NCI-H1105 (cell line): ENCODE results near the gene TMEM143.
"Not testable (repeated sequence)": the region's sequence is repeated elsewhere in the genome, so short reads cannot be mapped to it uniquely, and the experiment has no call there.

Source experiments
- DNase-seq: peaks from one replicate; lab custom pipeline; 2025; lab: John Stamatoyannopoulos, UW

Gene TMEM143

GRCh38 chr19:48329167-48329891, 34.4 kb downstream of the TMEM143 start:
- DNase-seq, result no peak

- DNase-seq, result no peak
Measured at GRCh38 chr19:48325265-48325910, 38.4 kb downstream of the TMEM143 start, which contains the start of gene EMP3. TSS of gene EMP3 (plus strand) at chr19:48325552. CDS start at chr19:48326845, 1,293 bp downstream.

- peak; percentile 94 for DNase-seq
Measured at GRCh38 chr19:48321622-48322591, 41.8 kb downstream of the TMEM143 start.

- peak; percentile 97 for DNase-seq
Measured at GRCh38 chr19:48321372-48321621, 42.4 kb downstream of the TMEM143 start.

GRCh38 chr19:48319647-48320541, 43.8 kb downstream of the TMEM143 start:
- DNase-seq, result peak; percentile 67

- no peak for DNase-seq
Measured at GRCh38 chr19:48318286-48318987, 45.3 kb downstream of the TMEM143 start.

- not testable (repeated sequence) for DNase-seq
Measured at GRCh38 chr19:48317708-48317960, 46.1 kb downstream of the TMEM143 start.

- DNase-seq, result no peak
Measured at GRCh38 chr19:48315712-48316111, 48.0 kb downstream of the TMEM143 start.

- no peak for DNase-seq
Measured at GRCh38 chr19:48311384-48311783, 52.4 kb downstream of the TMEM143 start.

- no peak for DNase-seq
Measured at GRCh38 chr19:48310227-48310626, 53.5 kb downstream of the TMEM143 start.

GRCh38 chr19:48309731-48310130, 54.0 kb downstream of the TMEM143 start:
- not testable (repeated sequence) for DNase-seq

- DNase-seq, result no peak
Measured at GRCh38 chr19:48308631-48309586, 54.8 kb downstream of the TMEM143 start.

GRCh38 chr19:48303866-48304265, 59.9 kb downstream of the TMEM143 start:
- DNase-seq, result no peak

GRCh38 chr19:48303367-48303766, 60.4 kb downstream of the TMEM143 start:
- DNase-seq, result no peak

- no peak for DNase-seq
Measured at GRCh38 chr19:48302600-48302959, 61.2 kb downstream of the TMEM143 start.

- DNase-seq, result no peak
Measured at GRCh38 chr19:48301886-48302599, 61.7 kb downstream of the TMEM143 start.

- no peak for DNase-seq
Measured at GRCh38 chr19:48297975-48298374, 65.8 kb downstream of the TMEM143 start.

- DNase-seq, result no peak
Measured at GRCh38 chr19:48296963-48297734, 66.6 kb downstream of the TMEM143 start.

- no peak for DNase-seq
Measured at GRCh38 chr19:48295458-48295857, 68.3 kb downstream of the TMEM143 start.
